Endothelial cell of umbilical vein (primary cell): Measurements from ENCODE around the gene MYMK. TPM values are rescaled to one million over a fixed set of nuclear protein-coding genes. Genes with fewer than 3 reads are reported as not detected.

Experiments
- BruUV-seq: library from RNA; stranded (reverse); fragments of 400-500 nt; replicated peaks from 2 replicates; lab custom pipeline; 2021; lab: Mats Ljungman, UMichigan
- CTCF ChIA-PET: fragments of 300-600, 350-600 bp; sonication (Branson Sonifier 250); formaldehyde crosslinking; loops from one replicate; lab custom pipeline; 2021; ENCODE audit warnings: antibody characterized with exemption, inconsistent platforms; lab: Charles Lee
- POLR2A ChIA-PET: fragments of 300-600, 350-600 bp; sonication (Branson Sonifier 250); formaldehyde crosslinking; loops from one replicate; lab custom pipeline; 2021; ENCODE audit warnings: antibody characterized with exemption, inconsistent platforms; lab: Charles Lee
- DNase-seq: peaks from one replicate; pipeline ENCODE4 v3.0.0-alpha.2; 2011; ENCODE audit warnings: low read depth, low spot score
- FAIRE-seq: peaks from 2 replicates; lab custom pipeline; 2011; peaks lifted over from hg19 to GRCh38; lab: Jason Lieb, UNC
- H2AFZ ChIP-seq: 2 replicates; pipeline ENCODE4 v1.6.0; 2012; ENCODE audit warnings: low read depth, low read length, control low read depth, inconsistent platforms
- H3K27ac ChIP-seq: 2 replicates; pipeline ENCODE4 v1.5.1; 2011; ENCODE audit warnings: low read depth, mild to moderate bottlenecking, control low read depth, low read length, moderate library complexity; ENCODE audit not compliant: insufficient read depth
- H3K27me3 ChIP-seq, 2 experiments: 2 replicates each; pipeline versions ENCODE4 v1.6.0 to v1.6.1; 2011; ENCODE audit warnings: low read length in 2 of 2, mixed read lengths in 1 of 2; ENCODE audit not compliant: control insufficient read depth in 2 of 2, insufficient read depth in 2 of 2
- H3K36me3 ChIP-seq, 2 experiments: 2 replicates in 1 of 2; 3 replicates in 1 of 2; pipeline ENCODE4 v1.5.1; 2011; ENCODE audit warnings: low read length in 2 of 2, mild to moderate bottlenecking in 1 of 2, moderate library complexity in 1 of 2; ENCODE audit not compliant: control insufficient read depth in 2 of 2, insufficient read depth in 2 of 2; ENCODE audit errors: extremely low read depth in 1 of 2
- H3K4me1 ChIP-seq: 3 replicates; pipeline ENCODE4 v1.5.1; 2011; ENCODE audit warnings: mild to moderate bottlenecking, low read length; ENCODE audit not compliant: control insufficient read depth, insufficient read depth; ENCODE audit errors: extremely low read depth
- H3K4me2 ChIP-seq: 2 replicates; pipeline ENCODE4 v1.6.1; 2011; ENCODE audit warnings: low read length, control low read depth, mixed read lengths; ENCODE audit not compliant: insufficient read depth
- H3K4me3 ChIP-seq, 3 experiments: fragments of 200-600 bp in 1 of 3; sonication (generic), shearing (Covaris generic) in 1 of 3; replicated peaks in 1 of 3; 2 replicates each; pipeline ENCODE4 v1.5.1; 2011 to 2016; ENCODE audit warnings: control low read depth in 3 of 3, low read length in 3 of 3, mild to moderate bottlenecking in 2 of 3, inconsistent platforms in 1 of 3, low read depth in 1 of 3, moderate library complexity in 1 of 3; ENCODE audit not compliant: insufficient read depth in 1 of 3
- H3K79me2 ChIP-seq: 2 replicates; pipeline ENCODE4 v1.6.0; 2012; ENCODE audit warnings: low read length, inconsistent platforms; ENCODE audit not compliant: control insufficient read depth, insufficient read depth
- H3K9ac ChIP-seq: replicated peaks from 2 replicates; pipeline ENCODE3; 2011; ENCODE audit warnings: low read length, control low read depth; ENCODE audit not compliant: insufficient read depth; ENCODE audit errors: extremely low read depth
- H3K9me1 ChIP-seq: replicated peaks from 3 replicates; pipeline ENCODE4 v1.6.0; 2011; ENCODE audit warnings: mild to moderate bottlenecking, low read length; ENCODE audit not compliant: control insufficient read depth, insufficient read depth; ENCODE audit errors: extremely low read depth
- H3K9me3 ChIP-seq: replicated peaks from 2 replicates; pipeline ENCODE4 v1.5.1; 2012; ENCODE audit warnings: low read length, inconsistent platforms; ENCODE audit not compliant: control insufficient read depth, insufficient read depth
- H4K20me1 ChIP-seq: replicated peaks from 2 replicates; pipeline ENCODE3; 2011; ENCODE audit warnings: mild to moderate bottlenecking, low read length; ENCODE audit not compliant: control insufficient read depth, insufficient read depth; ENCODE audit errors: extremely low read depth
- CTCF ChIP-seq, 2 donors: IDR thresholded peaks; 1 replicate in 1 of 2; 2 replicates in 1 of 2; pipeline ENCODE4 v1.5.1; 2011; ENCODE audit warnings: low read length in 2 of 2, mild to moderate bottlenecking in 2 of 2, moderate library complexity in 2 of 2, control low read depth in 1 of 2, inconsistent platforms in 1 of 2, low read depth in 1 of 2; ENCODE audit not compliant: insufficient read depth in 1 of 2; ENCODE audit errors: extremely low read depth in 1 of 2
- EZH2 ChIP-seq: IDR thresholded peaks from 2 replicates; pipeline ENCODE4 v1.6.1; 2012; ENCODE audit warnings: borderline replicate concordance, low read depth, mild to moderate bottlenecking, moderate library complexity, low read length, inconsistent platforms; ENCODE audit not compliant: severe bottlenecking
- FOS ChIP-seq: IDR thresholded peaks from 2 replicates; pipeline ENCODE4 v1.6.1; 2011; ENCODE audit warnings: mild to moderate bottlenecking, low read length, moderate library complexity, borderline replicate concordance; ENCODE audit not compliant: insufficient read depth
- JUN ChIP-seq: IDR thresholded peaks from 2 replicates; pipeline ENCODE4 v1.6.1; 2011; ENCODE audit warnings: borderline replicate concordance, low read depth; ENCODE audit not compliant: insufficient read length, insufficient read depth
- POLR2A ChIP-seq: IDR thresholded peaks from 2 replicates; pipeline ENCODE4 v1.6.1; 2012; ENCODE audit warnings: low read depth, mild to moderate bottlenecking, control low read depth, low read length
- POLR2AphosphoS5 ChIP-seq: IDR thresholded peaks from 2 replicates; pipeline ENCODE4 v1.6.1; 2012; ENCODE audit warnings: low read depth, mild to moderate bottlenecking, control low read depth, low read length, moderate library complexity; ENCODE audit not compliant: insufficient read depth
- dilution Hi-C: fragments of 300-500 bp; cut with MboI; formaldehyde crosslinking; loops from one replicate; pipeline ENCODE4 v1.15.0; 2019; ENCODE audit warnings: low sequenced_read_pairs; ENCODE audit not compliant: extremely low pct_ligation_motif_present
- intact Hi-C: fragments of 100-400 bp; cut with micrococcal nuclease; formaldehyde crosslinking; loops from one replicate; pipeline ENCODE4 v1.10.0; 2022
- polyA plus RNA-seq, 4 experiments: library from polyadenylated mRNA; depleted of rRNA in 3 of 4; stranded (reverse) in 3 of 4; unstranded in 1 of 4; fragments of >200 nt; gene quantifications; 2 replicates each; pipeline versions ENCODE4 v1.2.1 to v1.2.3, GENCODE V29; 2011 to 2012; ENCODE audit warnings: missing spikeins in 1 of 4
- total RNA-seq: library from RNA; stranded (reverse); gene quantifications from 2 replicates; pipeline ENCODE4 v1.2.3, GENCODE V29; 2021

Gene MYMK
- total and polyA plus RNA-seq, 2 donors (not counting 3 experiments of a cell fraction or from before 2014, with no cell fraction given) = not detected

GRCh38 chr9:133553973-133554713 lies 29.4 kb upstream of the MYMK start:
- no peak for FAIRE-seq
- no peaks in the 10 kb centered on the region for H3K79me2 ChIP-seq
- peaks cover 14% of the 10 kb centered on the region for H3K4me1 ChIP-seq
- dilution Hi-C loops (no loop called here), intact Hi-C loops (no loop called here)
- no peaks in the 10 kb centered on the region for H3K9me1 ChIP-seq
- no peak overlapping the region for H3K4me3 ChIP-seq
- H3K27me3 ChIP-seq = no peaks in the 10 kb centered on the region
- no peak overlapping the region for H3K9ac ChIP-seq
- ChIA-PET POLR2A (no interaction called here), CTCF (no interaction called here)
- H3K4me2 ChIP-seq = no peak overlapping the region
- H3K36me3 ChIP-seq = no peaks in the 10 kb centered on the region
- no peaks in the 10 kb centered on the region for H3K9me3 ChIP-seq
- TF ChIP-seq FOS = no peak
- no peak for TF ChIP-seq EZH2
- TF ChIP-seq CTCF (IDR thresholded peaks at IDR 0.05; ENCODE audit: extremely low read depth in 1 of 2, insufficient read depth in 1 of 2, low read depth in 1 of 2, low read length in 2 of 2) = no peak
- TF ChIP-seq POLR2AphosphoS5 = no peak
- no peak for TF ChIP-seq JUN
- no peak for TF ChIP-seq POLR2A
- BruUV-seq = no TSS peak
- no peak for DNase-seq
- no peak overlapping the region for H2AFZ ChIP-seq
- H4K20me1 ChIP-seq = no peaks in the 10 kb centered on the region
- H3K27ac ChIP-seq = no peak overlapping the region
